Measurements from ENCODE around the gene C19orf85.

DNA sequence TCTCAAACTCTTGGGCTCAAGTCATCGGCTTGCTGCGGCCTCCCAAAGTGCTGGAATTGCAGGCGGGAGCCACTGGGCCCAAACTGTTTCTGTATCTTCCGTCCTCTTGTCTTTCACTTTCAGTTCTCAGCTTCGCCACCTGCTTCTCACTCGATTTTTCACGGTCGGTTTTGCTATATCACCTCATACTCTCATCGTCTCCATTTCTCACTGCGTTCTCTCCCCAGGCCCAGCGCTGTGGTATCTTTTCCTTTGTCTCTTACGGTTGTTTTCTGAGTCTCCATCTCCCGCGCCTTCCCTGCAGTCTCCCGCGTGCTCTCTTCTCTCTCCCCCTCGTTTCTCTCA is 38.6 kb upstream of the C19orf85 start:
- TF ChIP-seq, protein P1, sequence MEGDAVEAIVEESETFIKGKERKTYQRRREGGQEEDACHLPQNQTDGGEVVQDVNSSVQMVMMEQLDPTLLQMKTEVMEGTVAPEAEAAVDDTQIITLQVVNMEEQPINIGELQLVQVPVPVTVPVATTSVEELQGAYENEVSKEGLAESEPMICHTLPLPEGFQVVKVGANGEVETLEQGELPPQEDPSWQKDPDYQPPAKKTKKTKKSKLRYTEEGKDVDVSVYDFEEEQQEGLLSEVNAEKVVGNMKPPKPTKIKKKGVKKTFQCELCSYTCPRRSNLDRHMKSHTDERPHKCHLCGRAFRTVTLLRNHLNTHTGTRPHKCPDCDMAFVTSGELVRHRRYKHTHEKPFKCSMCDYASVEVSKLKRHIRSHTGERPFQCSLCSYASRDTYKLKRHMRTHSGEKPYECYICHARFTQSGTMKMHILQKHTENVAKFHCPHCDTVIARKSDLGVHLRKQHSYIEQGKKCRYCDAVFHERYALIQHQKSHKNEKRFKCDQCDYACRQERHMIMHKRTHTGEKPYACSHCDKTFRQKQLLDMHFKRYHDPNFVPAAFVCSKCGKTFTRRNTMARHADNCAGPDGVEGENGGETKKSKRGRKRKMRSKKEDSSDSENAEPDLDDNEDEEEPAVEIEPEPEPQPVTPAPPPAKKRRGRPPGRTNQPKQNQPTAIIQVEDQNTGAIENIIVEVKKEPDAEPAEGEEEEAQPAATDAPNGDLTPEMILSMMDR (conservative IDR thresholded peaks at IDR 0.05; ENCODE audit: low read depth, low read length): no peak
- no peak for TF ChIP-seq EZH2 (IDR thresholded peaks at IDR 0.05; ENCODE audit: low read length, unreplicated experiment)

Data from PC-3 (cell line).